BJ (cell line): ENCODE measurements around the gene PHACTR2. TPM values are rescaled to one million over a fixed set of nuclear protein-coding genes. Genes with fewer than 3 reads are reported as not detected.
"Not testable (repeated sequence)": the region's sequence is repeated elsewhere in the genome, so short reads cannot be mapped to it uniquely, and the experiment has no call there.

ENCODE experiments used
- CTCF ChIA-PET: fragments of 350-600 bp; formaldehyde crosslinking; extraction: SDS; loops from one replicate; lab custom pipeline; 2021; ENCODE audit warnings: antibody characterized with exemption, inconsistent platforms; lab: Yijun Ruan, JAX
- POLR2A ChIA-PET: fragments of 300-600 bp; sonication (Branson Sonifier 250); formaldehyde crosslinking; extraction: SDS; loops from one replicate; lab custom pipeline; 2021; ENCODE audit warnings: antibody characterized with exemption; lab: Charles Lee
- DNase-seq: peaks from one replicate; pipeline ENCODE4 v3.0.0-alpha.2; 2011; ENCODE audit warnings: low read depth
- H3K27me3 ChIP-seq: 2 replicates; pipeline ENCODE4 v1.6.0; 2011; ENCODE audit warnings: low read length; ENCODE audit not compliant: control insufficient read depth, insufficient read depth
- H3K36me3 ChIP-seq: 2 replicates; pipeline ENCODE4 v1.5.1; 2011; ENCODE audit warnings: low read length; ENCODE audit not compliant: control insufficient read depth, insufficient read depth
- H3K4me3 ChIP-seq: 2 replicates; pipeline ENCODE4 v1.5.1; 2011; ENCODE audit warnings: low read depth, mild to moderate bottlenecking, control low read depth, low read length
- polyA plus RNA-seq: library from polyadenylated mRNA; depleted of rRNA; stranded (reverse); fragments of >200 nt; gene quantifications from 2 replicates; pipeline ENCODE4 v1.2.3, GENCODE V29; 2011; rRNA removed
- small RNA-seq: library from RNA; depleted of rRNA; stranded (forward); fragments of <200 nt; gene quantifications from one replicate; pipeline ENCODE3, GENCODE V24; 2012; ENCODE audit warnings: low replicate concordance, low read depth; ENCODE audit not compliant: insufficient read length
- TF ChIP-seq, protein P1 (sequence below): IDR thresholded peaks from 2 replicates; pipeline ENCODE4 v1.5.1; 2011; ENCODE audit warnings: low read depth, mild to moderate bottlenecking, control low read depth, inconsistent platforms, low read length, moderate library complexity; ENCODE audit not compliant: insufficient read depth

Gene PHACTR2
- polyA plus RNA-seq, 1 experiment = 26.0 TPM

DNA sequence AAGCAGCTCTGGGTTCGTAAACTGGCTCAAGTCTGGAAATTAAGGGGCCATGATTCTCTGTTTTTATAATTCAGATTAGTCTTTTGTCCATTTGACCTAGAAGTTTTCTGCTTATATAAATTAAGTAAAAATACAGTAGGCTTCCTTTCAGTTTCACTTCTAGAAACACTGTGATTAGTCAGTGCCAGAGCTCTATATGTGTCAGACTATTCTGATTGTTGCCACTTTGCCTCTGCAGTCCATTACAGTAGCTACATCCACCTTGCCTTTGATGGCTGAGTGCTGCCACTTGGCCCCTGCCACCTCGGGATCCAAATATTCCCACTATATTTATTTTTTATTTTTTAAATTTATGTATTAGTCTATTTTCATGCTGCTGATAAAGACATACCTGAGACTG, 194.4 kb downstream of the PHACTR2 start:
- CTCF ChIA-PET = no interaction called here
- H3K27me3 ChIP-seq = no peaks in the 10 kb centered on the region
- no peaks in the 10 kb centered on the region for H3K36me3 ChIP-seq
- POLR2A ChIA-PET = interaction anchor here (0.6 kb wide), 1 partner anchor 9 kb away, joined by 3 read pairs; no protein-coding TSS in a partner anchor
- TF ChIP-seq, protein P1, sequence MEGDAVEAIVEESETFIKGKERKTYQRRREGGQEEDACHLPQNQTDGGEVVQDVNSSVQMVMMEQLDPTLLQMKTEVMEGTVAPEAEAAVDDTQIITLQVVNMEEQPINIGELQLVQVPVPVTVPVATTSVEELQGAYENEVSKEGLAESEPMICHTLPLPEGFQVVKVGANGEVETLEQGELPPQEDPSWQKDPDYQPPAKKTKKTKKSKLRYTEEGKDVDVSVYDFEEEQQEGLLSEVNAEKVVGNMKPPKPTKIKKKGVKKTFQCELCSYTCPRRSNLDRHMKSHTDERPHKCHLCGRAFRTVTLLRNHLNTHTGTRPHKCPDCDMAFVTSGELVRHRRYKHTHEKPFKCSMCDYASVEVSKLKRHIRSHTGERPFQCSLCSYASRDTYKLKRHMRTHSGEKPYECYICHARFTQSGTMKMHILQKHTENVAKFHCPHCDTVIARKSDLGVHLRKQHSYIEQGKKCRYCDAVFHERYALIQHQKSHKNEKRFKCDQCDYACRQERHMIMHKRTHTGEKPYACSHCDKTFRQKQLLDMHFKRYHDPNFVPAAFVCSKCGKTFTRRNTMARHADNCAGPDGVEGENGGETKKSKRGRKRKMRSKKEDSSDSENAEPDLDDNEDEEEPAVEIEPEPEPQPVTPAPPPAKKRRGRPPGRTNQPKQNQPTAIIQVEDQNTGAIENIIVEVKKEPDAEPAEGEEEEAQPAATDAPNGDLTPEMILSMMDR = no peak
- no peak overlapping the region for H3K4me3 ChIP-seq
- DNase-seq = no peak

DNA sequence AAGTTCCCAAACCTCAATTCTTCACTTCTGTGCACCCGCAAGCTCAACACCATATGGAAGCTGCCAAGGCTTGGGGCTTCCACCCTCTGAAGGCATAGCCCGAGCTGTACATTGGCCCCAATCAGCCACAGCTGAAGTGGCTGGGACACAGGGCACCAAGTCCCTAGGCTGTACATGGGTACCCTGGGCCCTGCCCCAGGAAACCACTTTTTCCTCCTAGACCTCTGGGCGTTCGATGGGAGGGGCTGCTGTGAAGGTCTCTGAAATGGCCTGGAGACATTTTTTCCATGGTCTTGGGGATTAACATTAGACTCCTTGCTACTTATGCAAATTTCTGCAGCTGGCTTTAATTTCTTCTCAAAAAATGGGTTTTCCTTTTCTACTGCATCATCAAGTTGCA, 195.8 kb downstream of the PHACTR2 start:
- DNase-seq, H3K4me3 ChIP-seq, H3K27me3 ChIP-seq, H3K36me3 ChIP-seq, POLR2A ChIA-PET: not testable (repeated sequence)
- CTCF ChIA-PET = interaction anchor here (1.7 kb wide), 1 partner anchor 298 kb away, joined by 5 read pairs; no protein-coding TSS in a partner anchor

DNA sequence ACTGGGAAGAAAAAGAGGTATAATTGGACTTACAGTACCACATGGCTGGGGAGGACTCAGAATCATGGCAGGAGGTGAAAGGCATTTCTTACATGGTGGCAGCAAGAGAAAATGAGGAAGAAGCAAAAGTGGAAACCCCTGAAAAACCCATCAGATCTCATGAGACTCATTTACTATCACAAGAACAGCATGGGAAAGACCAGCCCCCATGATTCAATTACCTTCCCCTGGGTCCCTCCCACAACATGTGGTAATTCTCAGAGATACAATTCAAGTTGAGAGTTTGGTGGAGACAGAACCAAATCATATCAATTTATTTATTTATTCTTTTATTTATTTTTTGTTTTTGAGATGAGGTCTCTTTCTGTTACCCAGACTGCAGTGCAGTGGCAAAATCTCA, 196.7 kb downstream of the PHACTR2 start:
- POLR2A ChIA-PET, DNase-seq, H3K27me3 ChIP-seq, H3K4me3 ChIP-seq, H3K36me3 ChIP-seq: not testable (repeated sequence)
- CTCF ChIA-PET = interaction anchor here (1.7 kb wide), 1 partner anchor 299 kb away, joined by 5 read pairs; no protein-coding TSS in a partner anchor

DNA sequence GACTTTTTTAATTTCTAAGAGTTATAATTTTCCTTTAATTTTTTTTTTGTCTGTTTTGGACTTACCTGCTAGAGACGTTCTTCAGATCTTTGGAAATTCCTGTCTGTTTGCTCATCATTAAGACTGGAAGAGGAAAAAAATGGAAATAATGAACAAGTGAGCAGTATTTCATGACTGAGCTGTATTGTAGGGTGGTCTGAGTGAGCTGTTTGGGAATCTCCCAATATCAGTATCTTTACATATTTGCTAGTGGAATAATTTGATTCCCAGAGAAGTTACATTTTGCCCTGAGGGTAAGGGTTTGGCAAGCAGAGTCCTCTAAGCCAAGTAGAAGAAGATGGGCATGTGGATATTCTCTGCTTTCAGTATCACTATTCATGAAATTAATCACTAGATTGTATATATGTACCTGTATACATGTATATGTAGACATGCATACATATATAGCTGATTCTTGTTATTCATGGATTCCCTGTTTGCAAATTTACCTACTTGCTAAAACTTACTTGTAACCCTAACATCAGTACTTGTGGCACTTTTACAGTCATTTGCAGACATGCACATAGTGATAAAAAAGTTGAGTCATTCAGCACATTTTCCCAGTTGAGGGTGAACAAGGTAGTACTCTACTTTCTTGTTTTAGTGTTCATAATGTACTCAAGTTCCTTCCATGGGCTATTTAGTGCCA, 200.0 kb downstream of the PHACTR2 start:
- POLR2A ChIA-PET = no interaction called here
- TF ChIP-seq, protein P1 = no peak
- CTCF ChIA-PET = interaction anchor here (0.6 to 1.7 kb wide), 3 partner anchors 12 to 769 kb away, joined by 3 to 4 read pairs (median 4); no protein-coding TSS in a partner anchor
- Histone ChIP-seq H3K36me3 (no peaks in the 10 kb centered on the region), H3K27me3 (no peaks in the 10 kb centered on the region), H3K4me3 (no peak overlapping the region)
- no peak for DNase-seq

GRCh38 chr6:143878272-143878760, 200.6 kb downstream of the PHACTR2 start:
- Histone ChIP-seq H3K27me3 (no peaks in the 10 kb centered on the region), H3K36me3 (no peaks in the 10 kb centered on the region), H3K4me3 (no peak overlapping the region)
- DNase-seq = no peak
- ChIA-PET CTCF (interaction anchor here (0.6 to 1.7 kb wide), 2 partner anchors 11 to 770 kb away, joined by 3 to 4 read pairs; no protein-coding TSS in a partner anchor), POLR2A (no interaction called here)
- TF ChIP-seq, protein P1 = no peak

DNA sequence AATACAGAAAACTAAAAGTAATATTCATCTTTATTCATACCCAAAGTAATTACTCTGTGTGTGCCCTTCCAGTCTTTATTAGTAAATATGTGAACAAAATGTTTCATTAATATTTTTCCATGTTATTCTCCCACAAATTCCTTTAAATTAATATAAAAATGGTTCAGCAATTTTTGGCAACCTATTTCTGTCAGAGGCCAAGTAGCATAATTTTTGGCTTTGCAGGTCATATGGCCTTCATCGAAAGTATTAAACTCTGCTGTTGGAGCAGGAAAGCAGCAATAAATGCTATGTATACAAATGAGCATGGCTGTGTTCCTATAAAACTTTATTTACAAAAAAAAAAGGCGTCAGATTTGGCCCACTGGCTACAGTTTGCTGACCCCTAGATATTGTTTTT, 202.6 kb downstream of the PHACTR2 start:
- TF ChIP-seq, protein P1 = no peak
- Histone ChIP-seq H3K36me3 (no peaks in the 10 kb centered on the region), H3K27me3 (no peaks in the 10 kb centered on the region), H3K4me3 (no peak overlapping the region)
- DNase-seq = no peak
- POLR2A ChIA-PET = no interaction called here
- CTCF ChIA-PET = no interaction called here

Small RNA genes within 50 kb of the gene (small RNA-seq; reads per million reads assigned to genes)
- not detected for gene ZC2HC1B

Other genes starting within 250 kb of the PHACTR2 start
- gene ADAT2, start 227.3 kb upstream of the PHACTR2 start, polyA plus RNA-seq = 1.3 and 2.0 TPM in 2 replicates
- gene PEX3, start 227.2 kb upstream of the PHACTR2 start, polyA plus RNA-seq = 19.7 and 31.1 TPM in 2 replicates
- 37.1 and 47.7 TPM in 2 replicates for gene FUCA2, start 166.2 kb upstream of the PHACTR2 start, polyA plus RNA-seq
- gene LTV1, start 165.4 kb downstream of the PHACTR2 start, polyA plus RNA-seq = 10.2 and 15.5 TPM in 2 replicates
- not detected in 2 replicates for gene ZC2HC1B, start 186.5 kb downstream of the PHACTR2 start, polyA plus RNA-seq